GM21786 (cell line): ENCODE data around the gene DNAH11.
"Not testable (repeated sequence)": the region's sequence is repeated elsewhere in the genome, so short reads cannot be mapped to it uniquely, and the experiment has no call there.

Source experiments
- ATAC-seq: cut with Tn5 transposase; IDR thresholded peaks from one replicate; pipeline ENCODE4 v1.9.1; 2021; ENCODE audit not compliant: unreplicated experiment

DNAH11 gene

GRCh38 chr7:21766218-21766617, 223.4 kb downstream of the DNAH11 start:
- ATAC-seq, result no peak

- ATAC-seq, result peak; percentile 85
Measured at GRCh38 chr7:21767300-21767900, 224.6 kb downstream of the DNAH11 start.

- ATAC-seq, result no peak
Measured at GRCh38 chr7:21768279-21768678, 225.4 kb downstream of the DNAH11 start.

- no peak for ATAC-seq
Measured at GRCh38 chr7:21771266-21771665, 228.4 kb downstream of the DNAH11 start.

- no peak for ATAC-seq
Measured at GRCh38 chr7:21771906-21772610, 229.2 kb downstream of the DNAH11 start.

- no peak for ATAC-seq
Measured at GRCh38 chr7:21773326-21773725, 230.5 kb downstream of the DNAH11 start.

GRCh38 chr7:21777921-21778320, 235.1 kb downstream of the DNAH11 start:
- ATAC-seq, result no peak

GRCh38 chr7:21778953-21779352, 236.1 kb downstream of the DNAH11 start:
- ATAC-seq, result no peak

- no peak for ATAC-seq
Measured at GRCh38 chr7:21782996-21783395, 240.2 kb downstream of the DNAH11 start.

- ATAC-seq, result no peak
Measured at GRCh38 chr7:21784989-21785388, 242.2 kb downstream of the DNAH11 start.

- ATAC-seq, result no peak
Measured at GRCh38 chr7:21805791-21806190, 263.0 kb downstream of the DNAH11 start.

GRCh38 chr7:21806388-21806787, 263.5 kb downstream of the DNAH11 start:
- ATAC-seq, result no peak

- ATAC-seq, result no peak
Measured at GRCh38 chr7:21819048-21819447, 276.2 kb downstream of the DNAH11 start.

- ATAC-seq, result no peak
Measured at GRCh38 chr7:21828841-21829240, 286.0 kb downstream of the DNAH11 start.

- ATAC-seq, result no peak
Measured at GRCh38 chr7:21829731-21830130, 286.9 kb downstream of the DNAH11 start.

- ATAC-seq, result no peak
Measured at GRCh38 chr7:21844742-21845141, 301.9 kb downstream of the DNAH11 start.

- ATAC-seq, result no peak
Measured at GRCh38 chr7:21850531-21851285, 307.9 kb downstream of the DNAH11 start.

GRCh38 chr7:21851559-21851967, 308.7 kb downstream of the DNAH11 start:
- no peak for ATAC-seq

- ATAC-seq, result not testable (repeated sequence)
Measured at GRCh38 chr7:21865631-21866204, 322.9 kb downstream of the DNAH11 start.

- no peak for ATAC-seq
Measured at GRCh38 chr7:21866731-21867130, 323.9 kb downstream of the DNAH11 start.

- ATAC-seq, result no peak
Measured at GRCh38 chr7:21867226-21867625, 324.4 kb downstream of the DNAH11 start.
